ENCODE data around the gene PDZD4. TPM values are rescaled to one million over a fixed set of nuclear protein-coding genes. Genes with fewer than 3 reads are reported as not detected.

The PDZD4 gene
- total RNA-seq, 2 experiments from 2014 or later = 1.4 to 2.6 TPM

- Mint-ChIP-seq H3K4me1 (ENCODE audit: low read depth) (no peaks in the 10 kb centered on the region), H3K4me3 (no peak overlapping the region), H3K36me3 (ENCODE audit: low read depth) (no peaks in the 10 kb centered on the region), H3K27me3 (peaks cover 5% of the 10 kb centered on the region), H3K9me3 (no peaks in the 10 kb centered on the region), H3K27ac (no peak overlapping the region)
- TF ChIP-seq, protein P1, sequence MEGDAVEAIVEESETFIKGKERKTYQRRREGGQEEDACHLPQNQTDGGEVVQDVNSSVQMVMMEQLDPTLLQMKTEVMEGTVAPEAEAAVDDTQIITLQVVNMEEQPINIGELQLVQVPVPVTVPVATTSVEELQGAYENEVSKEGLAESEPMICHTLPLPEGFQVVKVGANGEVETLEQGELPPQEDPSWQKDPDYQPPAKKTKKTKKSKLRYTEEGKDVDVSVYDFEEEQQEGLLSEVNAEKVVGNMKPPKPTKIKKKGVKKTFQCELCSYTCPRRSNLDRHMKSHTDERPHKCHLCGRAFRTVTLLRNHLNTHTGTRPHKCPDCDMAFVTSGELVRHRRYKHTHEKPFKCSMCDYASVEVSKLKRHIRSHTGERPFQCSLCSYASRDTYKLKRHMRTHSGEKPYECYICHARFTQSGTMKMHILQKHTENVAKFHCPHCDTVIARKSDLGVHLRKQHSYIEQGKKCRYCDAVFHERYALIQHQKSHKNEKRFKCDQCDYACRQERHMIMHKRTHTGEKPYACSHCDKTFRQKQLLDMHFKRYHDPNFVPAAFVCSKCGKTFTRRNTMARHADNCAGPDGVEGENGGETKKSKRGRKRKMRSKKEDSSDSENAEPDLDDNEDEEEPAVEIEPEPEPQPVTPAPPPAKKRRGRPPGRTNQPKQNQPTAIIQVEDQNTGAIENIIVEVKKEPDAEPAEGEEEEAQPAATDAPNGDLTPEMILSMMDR (IDR thresholded peaks at IDR 0.05) = no peak
- POLR2A ChIA-PET = no interaction called here
- ATAC-seq = no peak
- no peak for DNase-seq
- CTCF ChIA-PET = no interaction called here
- intact Hi-C loops (cut with micrococcal nuclease) = no loop called here
These were observed 54.8 kb downstream of the PDZD4 start for GRCh38 chrX:153775293-153776119.

- Mint-ChIP-seq H3K27me3 (peaks cover 1% of the 10 kb centered on the region), H3K4me3 (no peak overlapping the region), H3K9me3 (no peaks in the 10 kb centered on the region), H3K36me3 (ENCODE audit: low read depth) (no peaks in the 10 kb centered on the region), H3K27ac (no peak overlapping the region), H3K4me1 (ENCODE audit: low read depth) (no peaks in the 10 kb centered on the region)
- ChIA-PET CTCF (no interaction called here), POLR2A (no interaction called here)
- ATAC-seq (no peak), DNase-seq (no peak)
- TF ChIP-seq, protein P1 (IDR thresholded peaks at IDR 0.05) = no peak
- intact Hi-C loops (cut with micrococcal nuclease) = no loop called here
These were observed 55.6 kb downstream of the PDZD4 start for GRCh38 chrX:153774576-153775292.

GRCh38 chrX:153773741-153774575, 56.4 kb downstream of the PDZD4 start:
- DNase-seq = no peak
- no peaks in the 10 kb centered on the region for H3K27me3 Mint-ChIP-seq
- TF ChIP-seq, protein P1 (IDR thresholded peaks at IDR 0.05) = no peak
- intact Hi-C loops (cut with micrococcal nuclease) = no loop called here
- ATAC-seq = no peak
- no peak overlapping the region for H3K27ac Mint-ChIP-seq
- CTCF ChIA-PET = no interaction called here
- H3K4me1 Mint-ChIP-seq (ENCODE audit: low read depth) = no peaks in the 10 kb centered on the region
- POLR2A ChIA-PET = no interaction called here
- no peaks in the 10 kb centered on the region for H3K9me3 Mint-ChIP-seq
- no peaks in the 10 kb centered on the region for H3K36me3 Mint-ChIP-seq (ENCODE audit: low read depth)
- H3K4me3 Mint-ChIP-seq = no peak overlapping the region

DNA sequence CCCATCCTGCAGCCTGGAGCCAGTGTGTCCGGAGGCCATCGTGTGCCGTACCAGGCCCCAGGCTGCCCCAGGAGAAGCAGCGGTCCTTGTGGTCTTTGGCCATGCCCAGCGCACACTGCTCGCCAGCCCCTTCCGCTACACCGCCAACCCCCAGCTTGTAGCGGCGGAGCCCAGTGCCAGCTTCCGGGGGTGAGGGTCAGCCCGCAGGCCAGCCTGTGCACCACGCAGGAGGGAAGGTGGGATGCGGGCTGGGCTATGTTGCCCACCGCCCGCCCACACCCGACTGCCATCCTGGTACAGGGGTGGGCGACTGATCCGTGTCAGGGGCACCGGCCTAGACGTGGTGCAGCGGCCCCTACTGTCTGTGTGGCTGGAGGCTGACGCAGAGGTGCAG, 57.1 kb downstream of the PDZD4 start:
- Mint-ChIP-seq H3K36me3 (ENCODE audit: low read depth) (no peaks in the 10 kb centered on the region), H3K27ac (no peak overlapping the region), H3K4me1 (ENCODE audit: low read depth) (no peaks in the 10 kb centered on the region), H3K9me3 (no peaks in the 10 kb centered on the region), H3K27me3 (no peaks in the 10 kb centered on the region), H3K4me3 (no peak overlapping the region)
- ChIA-PET POLR2A (no interaction called here), CTCF (no interaction called here)
- TF ChIP-seq, protein P1 (IDR thresholded peaks at IDR 0.05) = no peak
- DNase-seq = no peak
- intact Hi-C loops (cut with micrococcal nuclease) = no loop called here
- no peak for ATAC-seq

Data from activated CD8-positive, alpha-beta T cell treated with anti-CD3 and anti-CD28 coated beads for 36 hours (primary cell).